T47D (cell line): ENCODE measurements around the gene NUP205.

Source experiments
- DNase-seq, 2 experiments: peaks; one replicate each; pipeline versions ENCODE4 v3.0.0 to v3.0.0-alpha.2; 2011 to 2012; ENCODE audit warnings: low read depth in 1 of 2, low spot score in 1 of 2
- JUND ChIP-seq: IDR thresholded peaks from 2 replicates; pipeline ENCODE4 v1.6.1; 2012; ENCODE audit warnings: low read depth
- in situ Hi-C: cut with HindIII; loops from 2 replicates; pipeline ENCODE4 v1.10.0; 2016; ENCODE audit warnings: low sequenced_read_pairs, low pct_unique_long_range_greater_than_20kb

Gene NUP205, protein sequence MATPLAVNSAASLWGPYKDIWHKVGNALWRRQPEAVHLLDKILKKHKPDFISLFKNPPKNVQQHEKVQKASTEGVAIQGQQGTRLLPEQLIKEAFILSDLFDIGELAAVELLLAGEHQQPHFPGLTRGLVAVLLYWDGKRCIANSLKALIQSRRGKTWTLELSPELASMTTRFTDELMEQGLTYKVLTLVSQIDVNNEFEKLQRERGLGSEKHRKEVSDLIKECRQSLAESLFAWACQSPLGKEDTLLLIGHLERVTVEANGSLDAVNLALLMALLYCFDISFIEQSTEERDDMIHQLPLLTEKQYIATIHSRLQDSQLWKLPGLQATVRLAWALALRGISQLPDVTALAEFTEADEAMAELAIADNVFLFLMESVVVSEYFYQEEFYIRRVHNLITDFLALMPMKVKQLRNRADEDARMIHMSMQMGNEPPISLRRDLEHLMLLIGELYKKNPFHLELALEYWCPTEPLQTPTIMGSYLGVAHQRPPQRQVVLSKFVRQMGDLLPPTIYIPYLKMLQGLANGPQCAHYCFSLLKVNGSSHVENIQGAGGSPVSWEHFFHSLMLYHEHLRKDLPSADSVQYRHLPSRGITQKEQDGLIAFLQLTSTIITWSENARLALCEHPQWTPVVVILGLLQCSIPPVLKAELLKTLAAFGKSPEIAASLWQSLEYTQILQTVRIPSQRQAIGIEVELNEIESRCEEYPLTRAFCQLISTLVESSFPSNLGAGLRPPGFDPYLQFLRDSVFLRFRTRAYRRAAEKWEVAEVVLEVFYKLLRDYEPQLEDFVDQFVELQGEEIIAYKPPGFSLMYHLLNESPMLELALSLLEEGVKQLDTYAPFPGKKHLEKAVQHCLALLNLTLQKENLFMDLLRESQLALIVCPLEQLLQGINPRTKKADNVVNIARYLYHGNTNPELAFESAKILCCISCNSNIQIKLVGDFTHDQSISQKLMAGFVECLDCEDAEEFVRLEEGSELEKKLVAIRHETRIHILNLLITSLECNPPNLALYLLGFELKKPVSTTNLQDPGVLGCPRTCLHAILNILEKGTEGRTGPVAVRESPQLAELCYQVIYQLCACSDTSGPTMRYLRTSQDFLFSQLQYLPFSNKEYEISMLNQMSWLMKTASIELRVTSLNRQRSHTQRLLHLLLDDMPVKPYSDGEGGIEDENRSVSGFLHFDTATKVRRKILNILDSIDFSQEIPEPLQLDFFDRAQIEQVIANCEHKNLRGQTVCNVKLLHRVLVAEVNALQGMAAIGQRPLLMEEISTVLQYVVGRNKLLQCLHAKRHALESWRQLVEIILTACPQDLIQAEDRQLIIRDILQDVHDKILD (N-terminal part only)

DNA sequence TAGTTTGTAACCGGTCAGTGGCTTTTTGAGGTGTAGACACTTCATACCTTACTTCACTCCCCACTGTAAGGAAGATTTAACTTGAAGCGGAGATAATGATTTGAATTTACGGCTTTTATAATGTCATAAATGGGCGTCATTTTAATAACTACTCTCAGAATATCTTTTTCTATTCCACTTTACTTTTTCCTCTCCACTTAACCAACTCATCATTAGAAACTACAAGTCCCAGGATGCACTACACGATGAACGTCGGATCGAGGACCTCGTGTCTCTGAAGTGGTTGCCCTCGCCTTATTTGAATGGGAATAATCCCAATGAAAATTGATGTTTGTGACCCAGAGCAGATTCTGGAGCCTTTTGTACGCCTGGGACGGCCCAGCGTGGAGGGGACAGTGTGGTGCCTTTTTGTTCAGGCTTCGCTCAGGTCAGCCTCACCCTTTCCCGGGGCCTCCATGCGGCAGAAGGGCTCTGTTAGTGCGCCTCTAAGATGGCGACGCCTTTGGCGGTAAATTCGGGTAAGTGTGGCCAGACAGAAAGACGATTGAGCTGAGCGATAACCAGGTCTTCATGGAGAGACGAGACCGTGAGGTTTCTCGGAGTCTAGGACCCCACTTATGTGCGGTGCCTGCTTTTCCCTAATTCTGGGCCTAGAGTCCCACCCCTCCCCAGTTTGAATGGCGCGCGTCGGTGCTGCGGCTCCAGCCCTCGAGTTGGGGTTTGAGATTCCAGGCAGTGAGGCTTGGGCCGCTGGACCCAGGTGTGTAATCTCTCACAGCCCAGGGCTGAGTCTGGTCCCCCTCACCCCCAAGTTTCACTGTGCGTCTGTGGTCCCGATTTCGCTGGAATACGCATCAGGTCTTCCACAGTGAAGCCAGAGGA, at the start of gene NUP205:
Gene NUP205, plus strand, starts transcription at position 463 of the 882 bp plus-strand sequence. Its CDS starts 28 bp downstream, at position 491.
- peak; percentile 41 to 85 for DNase-seq
- TF ChIP-seq JUND, result no peak
- in situ Hi-C loops, result no loop called here

DNA sequence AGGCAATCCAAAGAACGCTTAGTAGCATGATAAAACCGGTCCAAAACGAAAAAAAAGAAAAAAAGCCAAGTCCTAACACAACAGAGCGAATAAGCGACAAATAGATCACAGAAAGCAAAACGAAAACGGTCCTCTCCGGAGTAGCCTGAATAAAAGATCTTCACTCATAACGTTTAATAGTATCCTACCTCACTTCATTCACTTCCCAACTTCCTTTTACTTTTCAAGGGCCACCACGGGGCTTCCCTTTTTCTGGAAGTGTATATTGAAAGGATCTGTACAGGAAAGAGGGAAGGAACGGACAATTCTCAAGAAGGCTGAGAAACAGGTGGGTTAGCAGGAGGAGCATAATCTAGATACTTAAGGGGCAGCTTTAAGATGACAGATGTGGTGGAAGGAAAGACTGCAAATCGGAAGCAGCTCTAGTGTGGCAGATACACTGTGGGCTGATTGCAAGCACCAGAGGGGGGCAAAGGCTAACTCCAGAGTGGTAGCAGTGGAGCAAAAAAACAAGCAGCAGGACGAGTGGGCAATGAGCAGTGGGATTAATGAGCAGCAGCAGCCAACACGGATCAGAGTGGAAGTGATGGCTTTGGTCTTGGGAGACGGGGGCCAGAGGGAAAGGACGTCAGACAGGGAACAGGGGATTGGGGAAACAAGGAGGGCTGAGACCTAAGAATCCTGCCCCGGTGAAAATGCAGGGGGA, 48.7 kb upstream of the NUP205 start:
- no peak for TF ChIP-seq JUND
- in situ Hi-C loops, result no loop called here
- peak in 1 of 2 experiments; percentile 4 for DNase-seq

DNA sequence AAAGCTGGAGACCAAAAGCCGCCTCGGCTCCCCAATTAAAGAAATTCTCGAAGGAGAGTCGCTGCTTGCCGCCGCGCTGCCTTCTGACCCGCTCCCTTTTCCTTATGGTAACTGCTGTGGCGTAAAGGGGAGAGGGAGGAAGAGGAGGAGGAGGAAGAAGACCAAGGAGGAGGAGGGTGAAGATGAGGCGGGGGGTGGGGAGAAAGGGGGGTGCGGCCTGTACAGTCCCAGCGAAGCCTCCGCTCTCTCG, 48.2 kb upstream of the NUP205 start:
- DNase-seq, result peak in 1 of 2 experiments; percentile 66
- TF ChIP-seq JUND, result no peak

DNA sequence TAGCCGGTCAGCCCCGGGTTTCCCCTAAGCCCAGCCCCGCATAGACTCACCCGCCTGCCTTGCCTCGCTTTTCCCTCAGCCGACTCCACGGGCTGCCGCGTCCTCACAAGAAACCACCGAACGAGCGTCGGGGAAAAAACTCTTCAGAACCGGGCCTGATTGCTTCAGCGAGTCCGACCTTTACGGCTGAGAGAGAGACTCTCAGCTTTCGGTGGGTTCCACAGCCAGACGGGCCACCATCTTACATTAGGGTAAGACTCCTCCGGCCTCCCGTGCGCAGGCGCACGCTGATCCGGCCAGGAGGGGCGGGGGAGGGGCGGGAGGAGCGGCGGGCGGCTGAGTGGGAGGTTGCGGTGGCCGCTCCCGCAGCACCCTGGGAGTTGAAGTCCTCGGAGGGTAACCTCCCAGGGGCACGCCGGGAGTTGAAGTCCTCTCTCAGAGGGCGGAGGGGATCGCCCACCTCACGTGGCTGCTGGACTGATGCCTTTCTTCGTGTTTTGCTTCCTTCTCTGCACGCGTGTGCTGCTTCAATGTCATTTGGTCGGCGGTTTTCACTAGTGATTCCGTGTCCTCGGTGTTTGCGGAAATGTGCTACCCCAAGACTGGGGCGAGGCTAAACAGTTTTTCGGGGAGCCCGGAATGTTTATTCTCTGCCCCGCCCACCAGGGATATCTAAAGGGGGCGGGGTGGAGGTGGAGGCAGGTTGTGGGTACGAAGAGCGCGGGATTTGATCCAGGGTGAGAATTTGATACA, 47.7 kb upstream of the NUP205 start, which contains the start of gene CNOT4:
Gene CNOT4, minus strand, starts transcription at position 264 of the 753 bp plus-strand sequence. CDS start 71,771 bp downstream, outside the sequence.
- in situ Hi-C loops, result no loop called here

More for the DNA sequence above, 48.2 kb upstream of the NUP205 start:
- in situ Hi-C loops, result no loop called here

DNA sequence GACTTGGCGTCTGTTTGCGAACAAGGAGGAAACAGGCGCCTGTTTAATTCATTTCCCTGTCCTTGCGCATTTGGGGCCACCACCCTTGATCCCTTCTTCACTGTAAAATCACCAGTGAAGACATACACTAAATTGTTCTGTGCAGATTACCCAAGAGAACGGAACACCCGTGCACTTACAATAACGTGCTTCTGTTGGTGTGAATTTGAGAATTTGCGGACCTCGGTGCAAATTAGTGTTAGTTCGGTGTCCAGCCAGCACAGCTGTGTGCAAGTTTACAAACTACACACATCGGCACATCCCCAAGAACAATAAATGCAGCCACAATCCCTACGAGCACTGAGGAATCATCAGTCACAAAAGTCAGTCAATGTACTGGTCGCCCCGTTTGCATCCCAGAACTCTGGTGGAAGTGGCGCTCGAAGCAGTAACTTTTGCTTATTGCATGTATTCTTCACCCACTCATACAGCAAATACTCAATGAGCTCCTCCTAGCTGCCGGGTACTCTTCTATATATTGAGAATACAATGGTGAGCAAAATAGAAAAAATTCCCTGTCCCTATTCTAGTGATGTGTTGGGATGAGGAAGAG, 47.0 kb upstream of the NUP205 start:
- no peak for TF ChIP-seq JUND
- DNase-seq, result peak in 1 of 2 experiments; percentile 31
- in situ Hi-C loops, result no loop called here

More for the DNA sequence above, 47.7 kb upstream of the NUP205 start, which contains the start of gene CNOT4:
- peak; percentile 61 to 94 for DNase-seq
- no peak for TF ChIP-seq JUND

DNA sequence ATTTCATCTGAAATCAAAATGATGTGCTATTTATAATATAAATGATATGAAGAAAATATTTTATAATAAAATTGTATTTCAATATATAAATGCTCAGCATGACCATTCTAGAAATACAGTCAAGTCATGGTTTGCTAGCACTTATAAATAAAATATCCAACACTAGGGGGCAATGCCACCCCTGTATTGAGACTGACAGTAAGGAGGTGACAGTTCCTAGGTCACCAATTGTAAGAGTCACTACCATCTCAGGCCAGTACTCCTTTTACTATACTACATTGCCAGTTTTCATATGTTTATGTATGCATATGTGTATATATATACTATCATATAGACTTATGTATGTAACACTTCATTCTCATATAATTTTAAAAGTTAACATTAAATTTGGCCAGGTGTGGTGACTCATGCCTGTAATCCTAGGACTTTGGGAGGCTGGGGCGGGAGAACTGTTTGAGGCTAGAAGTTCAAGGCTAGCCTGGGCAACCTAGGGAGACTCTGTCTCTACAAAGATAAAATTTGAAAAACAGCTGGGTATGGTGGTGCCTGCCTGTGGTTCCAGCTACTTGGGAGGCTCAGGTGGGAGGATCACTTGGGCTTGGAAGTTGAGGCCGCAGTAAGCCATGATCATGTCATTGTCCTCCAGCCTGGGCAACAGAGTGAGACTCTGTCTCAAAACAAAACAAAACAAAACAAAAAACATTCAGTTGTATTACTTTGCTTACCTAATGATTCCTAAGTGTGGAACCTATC, 45.4 kb upstream of the NUP205 start:
- peak in 1 of 2 experiments; percentile 81 for DNase-seq
- in situ Hi-C loops, result no loop called here
- no peak for TF ChIP-seq JUND

DNA sequence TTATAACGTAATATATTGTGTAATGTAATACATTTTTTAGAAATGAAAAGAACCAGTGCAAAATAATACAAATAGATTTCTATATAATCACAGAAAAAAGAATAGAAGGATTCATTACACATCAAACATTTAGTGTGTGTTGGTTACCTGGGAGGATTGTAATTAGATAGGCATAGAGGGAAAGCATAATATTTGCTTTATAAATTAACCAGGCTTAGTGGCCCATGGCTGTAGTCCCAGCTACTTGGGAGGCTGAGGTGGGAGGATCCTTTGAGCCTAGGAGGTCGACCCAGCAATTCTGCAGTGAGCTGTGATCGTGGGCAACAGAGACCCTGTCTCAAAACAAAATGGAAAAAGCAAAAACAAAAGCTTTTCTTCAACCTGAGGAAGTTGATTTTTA, 42.9 kb upstream of the NUP205 start:
- no peak for DNase-seq
- TF ChIP-seq JUND, result no peak
- in situ Hi-C loops, result no loop called here

DNA sequence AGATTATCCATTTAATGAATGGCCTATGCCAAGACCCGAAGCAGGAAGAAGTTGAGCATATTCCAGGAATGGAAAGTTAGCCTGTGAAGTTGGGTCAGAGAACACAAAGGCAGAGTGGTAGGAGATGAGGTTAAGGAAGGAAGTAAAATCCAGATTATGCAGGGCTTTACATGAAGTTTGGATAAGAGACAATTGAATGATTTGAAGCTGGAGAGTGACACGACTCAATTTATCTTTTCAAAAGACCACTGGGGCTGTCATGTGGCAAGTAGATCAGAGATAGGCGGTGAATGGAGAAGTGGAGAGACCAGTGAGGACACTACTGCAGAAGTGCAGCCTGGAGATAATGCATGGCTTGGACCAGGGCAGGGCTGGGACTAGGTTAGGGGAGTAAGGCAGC, 40.7 kb upstream of the NUP205 start:
- no peak for DNase-seq
- TF ChIP-seq JUND, result no peak
- in situ Hi-C loops, result no loop called here

DNA sequence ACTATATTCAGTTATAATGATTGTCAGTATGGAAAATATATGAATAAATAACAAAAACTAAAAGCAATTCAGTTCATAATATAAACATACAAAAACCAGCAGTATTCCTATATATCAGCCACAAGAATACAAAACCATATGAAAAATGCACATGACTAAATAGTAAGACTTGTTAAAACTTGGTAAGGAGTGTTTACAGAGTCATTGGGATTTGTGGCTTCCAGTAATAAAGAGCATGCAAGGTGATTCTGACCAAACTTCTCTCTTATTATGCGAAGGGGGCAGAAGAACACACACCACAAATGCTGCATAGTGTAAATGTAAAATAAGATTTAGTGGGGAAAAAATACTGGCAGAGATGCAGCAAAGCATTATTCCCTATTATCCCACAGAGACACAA, 39.0 kb upstream of the NUP205 start:
- in situ Hi-C loops, result no loop called here
- TF ChIP-seq JUND, result no peak
- no peak for DNase-seq
